HG03045 (cell line): ENCODE data around the gene BCDIN3D.

ENCODE experiments used
- ATAC-seq: cut with Tn5 transposase; IDR thresholded peaks from one replicate; pipeline ENCODE4 v1.9.1; 2021; ENCODE audit warnings: mild to moderate bottlenecking, moderate library complexity; ENCODE audit not compliant: unreplicated experiment

The BCDIN3D gene

GRCh38 chr12:49823951-49824350 is 19.0 kb downstream of the BCDIN3D start:
- no peak for ATAC-seq

GRCh38 chr12:49823350-49823749 is 19.6 kb downstream of the BCDIN3D start:
- no peak for ATAC-seq

- no peak for ATAC-seq
Measured at GRCh38 chr12:49821373-49822287, 21.3 kb downstream of the BCDIN3D start.

- no peak for ATAC-seq
Measured at GRCh38 chr12:49819786-49820185, 23.1 kb downstream of the BCDIN3D start.

GRCh38 chr12:49818241-49818895 is 24.5 kb downstream of the BCDIN3D start:
- no peak for ATAC-seq

GRCh38 chr12:49813131-49813530 is 29.8 kb downstream of the BCDIN3D start:
- ATAC-seq: no peak

- ATAC-seq: no peak
Measured at GRCh38 chr12:49811961-49812401, 30.9 kb downstream of the BCDIN3D start.

GRCh38 chr12:49811136-49811535 is 31.8 kb downstream of the BCDIN3D start:
- ATAC-seq: no peak

- no peak for ATAC-seq
Measured at GRCh38 chr12:49809906-49810389, 33.0 kb downstream of the BCDIN3D start.

GRCh38 chr12:49809381-49809905 is 33.5 kb downstream of the BCDIN3D start:
- no peak for ATAC-seq

GRCh38 chr12:49808686-49809380 is 34.1 kb downstream of the BCDIN3D start:
- ATAC-seq: no peak

GRCh38 chr12:49807991-49808580 is 34.8 kb downstream of the BCDIN3D start:
- no peak for ATAC-seq

GRCh38 chr12:49806877-49807276 is 36.0 kb downstream of the BCDIN3D start:
- no peak for ATAC-seq

GRCh38 chr12:49806321-49806813 is 36.5 kb downstream of the BCDIN3D start:
- ATAC-seq: no peak

- ATAC-seq: no peak
Measured at GRCh38 chr12:49805409-49805808, 37.5 kb downstream of the BCDIN3D start.

- ATAC-seq: no peak
Measured at GRCh38 chr12:49804821-49805220, 38.1 kb downstream of the BCDIN3D start.

GRCh38 chr12:49803693-49804450 is 39.0 kb downstream of the BCDIN3D start:
- no peak for ATAC-seq

GRCh38 chr12:49801141-49802063 is 41.5 kb downstream of the BCDIN3D start:
- no peak for ATAC-seq
